Activated CD4-positive, alpha-beta T cell treated with anti-CD3 and anti-CD28 coated beads for 24 hours (primary cell): ENCODE measurements around the gene ASTN2.

Experiments
- DNase-seq, 2 donors: peaks; one replicate each; pipeline ENCODE4 v3.0.0-alpha.2; 2020; ENCODE audit warnings: low read depth in 2 of 2

The ASTN2 gene

GRCh38 chr9:116809656-116810055 is 605.2 kb downstream of the ASTN2 start:
- no peak for DNase-seq

GRCh38 chr9:116806075-116806474 is 608.8 kb downstream of the ASTN2 start:
- DNase-seq, result no peak

- DNase-seq, result no peak
Measured at GRCh38 chr9:116800885-116801284, 614.0 kb downstream of the ASTN2 start.

- DNase-seq, result no peak
Measured at GRCh38 chr9:116800074-116800473, 614.8 kb downstream of the ASTN2 start.

- no peak for DNase-seq
Measured at GRCh38 chr9:116798521-116798920, 616.3 kb downstream of the ASTN2 start.

- DNase-seq, result no peak
Measured at GRCh38 chr9:116797276-116797675, 617.6 kb downstream of the ASTN2 start.

- no peak for DNase-seq
Measured at GRCh38 chr9:116796669-116797068, 618.2 kb downstream of the ASTN2 start.

- DNase-seq, result no peak
Measured at GRCh38 chr9:116795821-116796220, 619.0 kb downstream of the ASTN2 start.

GRCh38 chr9:116792271-116792670 is 622.6 kb downstream of the ASTN2 start:
- no peak for DNase-seq

- DNase-seq, result no peak
Measured at GRCh38 chr9:116791326-116791725, 623.5 kb downstream of the ASTN2 start.

- DNase-seq, result no peak
Measured at GRCh38 chr9:116789081-116789480, 625.8 kb downstream of the ASTN2 start.

GRCh38 chr9:116786737-116787136 is 628.1 kb downstream of the ASTN2 start:
- no peak for DNase-seq

- no peak for DNase-seq
Measured at GRCh38 chr9:116777116-116777515, 637.7 kb downstream of the ASTN2 start.

GRCh38 chr9:116774421-116775180 is 640.3 kb downstream of the ASTN2 start:
- no peak for DNase-seq

- no peak for DNase-seq
Measured at GRCh38 chr9:116767219-116767618, 647.6 kb downstream of the ASTN2 start.

- DNase-seq, result no peak
Measured at GRCh38 chr9:116765011-116765410, 649.8 kb downstream of the ASTN2 start.

- no peak for DNase-seq
Measured at GRCh38 chr9:116763770-116764169, 651.1 kb downstream of the ASTN2 start.

- no peak for DNase-seq
Measured at GRCh38 chr9:116760636-116761035, 654.2 kb downstream of the ASTN2 start.

- no peak for DNase-seq
Measured at GRCh38 chr9:116757030-116757429, 657.8 kb downstream of the ASTN2 start.

GRCh38 chr9:116753389-116753788 is 661.5 kb downstream of the ASTN2 start:
- no peak for DNase-seq

GRCh38 chr9:116750510-116750909 is 664.3 kb downstream of the ASTN2 start:
- DNase-seq, result no peak

GRCh38 chr9:116749772-116750171 is 665.1 kb downstream of the ASTN2 start:
- no peak for DNase-seq

- DNase-seq, result no peak
Measured at GRCh38 chr9:116749176-116749575, 665.7 kb downstream of the ASTN2 start.

- DNase-seq, result no peak
Measured at GRCh38 chr9:116741742-116742141, 673.1 kb downstream of the ASTN2 start.
